ENCODE measurements around the gene ANXA5. TPM values are rescaled to one million over a fixed set of nuclear protein-coding genes. Genes with fewer than 3 reads are reported as not detected.

ANXA5 gene
- polyA plus RNA-seq, 1 experiment = 591 TPM

- peaks cover 8% of the 10 kb centered on the region for H3K36me3 ChIP-seq (ENCODE audit: control insufficient read depth, insufficient read depth, low read length)
- DNase-seq (ENCODE audit: low read depth) = no peak
- CTCF ChIA-PET = interaction anchor here (0.8 kb wide), 1 partner anchor 126 kb away, joined by 3 read pairs; the partner anchor contains the start of gene EXOSC9
These were observed 22.1 kb downstream of the ANXA5 start for GRCh38 chr4:121674696-121675095.

GRCh38 chr4:121674191-121674590, 22.6 kb downstream of the ANXA5 start:
- no peak for DNase-seq (ENCODE audit: low read depth)
- POLR2A ChIA-PET = no interaction called here

More at GRCh38 chr4:121674696-121675095, 22.1 kb downstream of the ANXA5 start:
- no peak for TF ChIP-seq CTCF (IDR thresholded peaks at IDR 0.05; ENCODE audit: insufficient read depth, low read depth, low read length)
- POLR2A ChIA-PET = no interaction called here
- no peaks in the 10 kb centered on the region for H3K27me3 ChIP-seq (ENCODE audit: control insufficient read depth, insufficient read depth, low read length)
- H3K4me3 ChIP-seq (ENCODE audit: low read depth, low read length) = no peak overlapping the region

GRCh38 chr4:121669163-121669550, 27.6 kb downstream of the ANXA5 start:
- H3K36me3 ChIP-seq (ENCODE audit: control insufficient read depth, insufficient read depth, low read length) = peaks cover 8% of the 10 kb centered on the region
- CTCF ChIA-PET = interaction anchor here (1.3 kb wide), 3 partner anchors 42 to 68 kb away, joined by 3 to 6 read pairs (median 5); no protein-coding TSS in a partner anchor
- POLR2A ChIA-PET = no interaction called here
- no peak for DNase-seq (ENCODE audit: low read depth)
- TF ChIP-seq CTCF (IDR thresholded peaks at IDR 0.05; ENCODE audit: insufficient read depth, low read depth, low read length) = no peak
- H3K4me3 ChIP-seq (ENCODE audit: low read depth, low read length) = no peak overlapping the region
- no peaks in the 10 kb centered on the region for H3K27me3 ChIP-seq (ENCODE audit: control insufficient read depth, insufficient read depth, low read length)

More at GRCh38 chr4:121674191-121674590, 22.6 kb downstream of the ANXA5 start:
- no peak overlapping the region for H3K4me3 ChIP-seq (ENCODE audit: low read depth, low read length)
- no peak for TF ChIP-seq CTCF (IDR thresholded peaks at IDR 0.05; ENCODE audit: insufficient read depth, low read depth, low read length)
- CTCF ChIA-PET = no interaction called here
- peaks cover 8% of the 10 kb centered on the region for H3K36me3 ChIP-seq (ENCODE audit: control insufficient read depth, insufficient read depth, low read length)
- H3K27me3 ChIP-seq (ENCODE audit: control insufficient read depth, insufficient read depth, low read length) = no peaks in the 10 kb centered on the region

- POLR2A ChIA-PET = interaction anchor here (0.9 kb wide), 2 partner anchors 18 to 28 kb away, joined by 3 to 5 read pairs; no protein-coding TSS in a partner anchor
- no peak overlapping the region for H3K4me3 ChIP-seq (ENCODE audit: low read depth, low read length)
- CTCF ChIA-PET = interaction anchor here (0.9 to 1.3 kb wide), 4 partner anchors 28 to 68 kb away, joined by 3 to 6 read pairs (median 4); partner anchors contain the start of gene ANXA5
These were observed 28.2 kb downstream of the ANXA5 start for GRCh38 chr4:121668368-121669162.

More at GRCh38 chr4:121668368-121669162, 28.2 kb downstream of the ANXA5 start:
- no peaks in the 10 kb centered on the region for H3K27me3 ChIP-seq (ENCODE audit: control insufficient read depth, insufficient read depth, low read length)
- no peak for TF ChIP-seq CTCF (IDR thresholded peaks at IDR 0.05; ENCODE audit: insufficient read depth, low read depth, low read length)
- peak; percentile 99 for DNase-seq (ENCODE audit: low read depth)
- H3K36me3 ChIP-seq (ENCODE audit: control insufficient read depth, insufficient read depth, low read length) = peaks cover 9% of the 10 kb centered on the region

Data from BJ (cell line).